ENCODE measurements around the gene ITPK1. TPM values are rescaled to one million over a fixed set of nuclear protein-coding genes. Genes with fewer than 3 reads are reported as not detected.

The ITPK1 gene
- total RNA-seq, 4 donors from 2014 or later: 64.8 to 235 (median 128) TPM

- intact Hi-C loops (cut with DNase I; ENCODE audit: low total_unique reads) (no loop called here), in situ Hi-C loops (cut with MboI; ENCODE audit: low pct_ligation_motif_present in 1 of 4, low pct_unique_long_range_greater_than_20kb in 1 of 4, low sequenced_read_pairs in 3 of 4) (no loop called here)
- Histone ChIP-seq H3K9me3 (no peaks in the 10 kb centered on the region), H3K4me1 (no peaks in the 10 kb centered on the region), H3K36me3 (no peaks in the 10 kb centered on the region), H3K27ac (no peak overlapping the region), H3K27me3 (no peaks in the 10 kb centered on the region), H3K4me3 (no peak overlapping the region)
- TF ChIP-seq POLR2AphosphoS5 (IDR thresholded peaks at IDR 0.05): no peak
- TF ChIP-seq EP300 (IDR thresholded peaks at IDR 0.05; ENCODE audit: low read depth): no peak
- TF ChIP-seq POLR2A (IDR thresholded peaks at IDR 0.05): no peak
- no peak for TF ChIP-seq CTCF (IDR thresholded peaks at IDR 0.05)
- DNase-seq: no peak
- WGBS, 2 donors (ENCODE audit: low coverage in 1 of 2): 63 to 72% methylated on average over 3 to 8 of the region's 8 CpGs
Observed at GRCh38 chr14:93156693-93157369, 41.1 kb upstream of the ITPK1 start.

GRCh38 chr14:93155667-93156066 is 39.9 kb upstream of the ITPK1 start:
- intact Hi-C loops (cut with DNase I; ENCODE audit: low total_unique reads): no loop called here
- Histone ChIP-seq H3K4me1 (peaks cover 0 to 10% (median 3%) of the 10 kb centered on the region in 4 donors), H3K36me3 (no peaks in the 10 kb centered on the region), H3K27me3 (no peaks in the 10 kb centered on the region), H3K27ac (no peak overlapping the region), H3K9me3 (no peaks in the 10 kb centered on the region), H3K4me3 (no peak overlapping the region)
- 81 to 100% methylated on average over 2 of the region's 2 CpGs for WGBS, 2 donors (ENCODE audit: low coverage in 1 of 2)
- in situ Hi-C loops (cut with MboI; ENCODE audit: low pct_ligation_motif_present in 1 of 4, low pct_unique_long_range_greater_than_20kb in 1 of 4, low sequenced_read_pairs in 3 of 4): no loop called here
- no peak for DNase-seq
- TF ChIP-seq POLR2A (IDR thresholded peaks at IDR 0.05): no peak
- no peak for TF ChIP-seq EP300 (IDR thresholded peaks at IDR 0.05; ENCODE audit: low read depth)
- no peak for TF ChIP-seq CTCF (IDR thresholded peaks at IDR 0.05)
- no peak for TF ChIP-seq POLR2AphosphoS5 (IDR thresholded peaks at IDR 0.05)

- no peak overlapping the region for H3K4me3 ChIP-seq
- H3K27ac ChIP-seq: no peak overlapping the region
- 79 to 89% methylated on average over 1 to 7 of the region's 7 CpGs for WGBS, 2 donors (ENCODE audit: low coverage in 1 of 2)
- no peaks in the 10 kb centered on the region for H3K9me3 ChIP-seq
- no peak for DNase-seq
- H3K4me1 ChIP-seq: peaks cover 0 to 14% (median 5%) of the 10 kb centered on the region in 4 donors
- TF ChIP-seq POLR2AphosphoS5 (IDR thresholded peaks at IDR 0.05) (no peak), POLR2A (IDR thresholded peaks at IDR 0.05) (no peak), EP300 (IDR thresholded peaks at IDR 0.05; ENCODE audit: low read depth) (no peak), CTCF (IDR thresholded peaks at IDR 0.05) (no peak)
- H3K36me3 ChIP-seq: no peaks in the 10 kb centered on the region
- intact Hi-C loops (cut with DNase I; ENCODE audit: low total_unique reads) (no loop called here), in situ Hi-C loops (cut with MboI; ENCODE audit: low pct_ligation_motif_present in 1 of 4, low pct_unique_long_range_greater_than_20kb in 1 of 4, low sequenced_read_pairs in 3 of 4) (no loop called here)
- no peaks in the 10 kb centered on the region for H3K27me3 ChIP-seq
Observed at GRCh38 chr14:93153121-93153520, 37.4 kb upstream of the ITPK1 start.

- DNase-seq: peak; percentile 73
- Histone ChIP-seq H3K4me1 (peaks cover 0 to 14% (median 5%) of the 10 kb centered on the region in 4 donors), H3K27me3 (no peaks in the 10 kb centered on the region), H3K27ac (peak overlapping the region; percentile 29 to 65 (median 38)), H3K4me3 (no peak overlapping the region), H3K36me3 (no peaks in the 10 kb centered on the region), H3K9me3 (no peaks in the 10 kb centered on the region)
- TF ChIP-seq EP300 (IDR thresholded peaks at IDR 0.05; ENCODE audit: low read depth) (no peak), POLR2A (IDR thresholded peaks at IDR 0.05) (no peak), POLR2AphosphoS5 (IDR thresholded peaks at IDR 0.05) (peak in 1 of 3 donors; percentile 18), CTCF (IDR thresholded peaks at IDR 0.05) (no peak)
- WGBS, 2 donors (ENCODE audit: low coverage in 1 of 2): 33 to 39% methylated on average over 6 to 16 of the region's 16 CpGs
- intact Hi-C loops (cut with DNase I; ENCODE audit: low total_unique reads): no loop called here
- in situ Hi-C loops (cut with MboI; ENCODE audit: low pct_ligation_motif_present in 1 of 4, low pct_unique_long_range_greater_than_20kb in 1 of 4, low sequenced_read_pairs in 3 of 4): no loop called here
Observed at GRCh38 chr14:93150227-93151208, 34.8 kb upstream of the ITPK1 start.

Data from transverse colon (tissue), 4 donors.